ENCODE data around the gene PKP1.

Gene PKP1

GRCh38 chr1:201332616-201333335, 49.5 kb downstream of the PKP1 start:
- no peak for DNase-seq

GRCh38 chr1:201334325-201335173, 51.2 kb downstream of the PKP1 start:
- DNase-seq = no peak

- DNase-seq = no peak
These were observed 52.0 kb downstream of the PKP1 start for GRCh38 chr1:201335174-201335870.

- no peak for DNase-seq
These were observed 52.6 kb downstream of the PKP1 start for GRCh38 chr1:201335901-201336300.

- no peak for DNase-seq
These were observed 53.6 kb downstream of the PKP1 start for GRCh38 chr1:201336711-201337450.

- no peak for DNase-seq
These were observed 58.1 kb downstream of the PKP1 start for GRCh38 chr1:201341377-201341776.

GRCh38 chr1:201344206-201345080, 61.1 kb downstream of the PKP1 start:
- no peak for DNase-seq

GRCh38 chr1:201345081-201345355, 61.7 kb downstream of the PKP1 start:
- no peak for DNase-seq

GRCh38 chr1:201346337-201346939, 63.1 kb downstream of the PKP1 start:
- DNase-seq = no peak

GRCh38 chr1:201346987-201347386, 63.7 kb downstream of the PKP1 start:
- no peak for DNase-seq

- DNase-seq = no peak
These were observed 64.3 kb downstream of the PKP1 start for GRCh38 chr1:201347498-201348210.

GRCh38 chr1:201348211-201348566, 64.9 kb downstream of the PKP1 start:
- DNase-seq = no peak

- DNase-seq = no peak
These were observed 65.8 kb downstream of the PKP1 start for GRCh38 chr1:201349092-201349491.

- no peak for DNase-seq
These were observed 67.0 kb downstream of the PKP1 start for GRCh38 chr1:201350361-201350725.

- no peak for DNase-seq
These were observed 67.6 kb downstream of the PKP1 start for GRCh38 chr1:201350884-201351283.

- DNase-seq = no peak
These were observed 68.3 kb downstream of the PKP1 start for GRCh38 chr1:201351617-201352016.

GRCh38 chr1:201353186-201353940, 70.1 kb downstream of the PKP1 start:
- DNase-seq = no peak

GRCh38 chr1:201354151-201354900, 71.0 kb downstream of the PKP1 start:
- no peak for DNase-seq

GRCh38 chr1:201354901-201355295, 71.6 kb downstream of the PKP1 start:
- no peak for DNase-seq

GRCh38 chr1:201355471-201355870, 72.2 kb downstream of the PKP1 start:
- DNase-seq = no peak

Measured in SIG-M5 (cell line).